SK-N-SH (cell line): ENCODE results near the gene LYPD8. TPM values are rescaled to one million over a fixed set of nuclear protein-coding genes. Genes with fewer than 3 reads are reported as not detected.

Source experiments
- CTCF ChIA-PET: fragments of 300-600, 350-600 bp; formaldehyde crosslinking; extraction: SDS; loops from one replicate; lab custom pipeline; 2021; lab: Yijun Ruan, JAX
- POLR2A ChIA-PET: fragments of 350-600 bp; sonication (Branson Sonifier 250); formaldehyde crosslinking; extraction: SDS; loops from one replicate; lab custom pipeline; 2020; ENCODE audit warnings: antibody characterized with exemption, inconsistent platforms; lab: Yijun Ruan, JAX
- DNase-seq: peaks from one replicate; pipeline ENCODE4 v3.0.0; 2012
- H2AFZ ChIP-seq: fragments of 200-600 bp; sonication (generic); 2 replicates; pipeline ENCODE4 v1.8.1; 2016; ENCODE audit warnings: antibody characterized with exemption, mild to moderate bottlenecking, low read depth
- H3F3A ChIP-seq: fragments of 200-600 bp; sonication (generic); replicated peaks from 2 replicates; pipeline ENCODE3; 2016; ENCODE audit warnings: antibody characterized with exemption, mild to moderate bottlenecking; ENCODE audit not compliant: insufficient read depth
- H3K27ac ChIP-seq, 2 experiments: fragments of 200-500 bp in 1 of 2; fragments of 200-600 bp in 1 of 2; sonication (Bioruptor generic) in 1 of 2; sonication (generic), shearing (Covaris generic) in 1 of 2; 2 replicates each; pipeline versions ENCODE4 v1.5.1 to v1.6.1; 2014 to 2016; ENCODE audit warnings: low read depth in 2 of 2, inconsistent platforms in 1 of 2, low read length in 1 of 2, mild to moderate bottlenecking in 1 of 2, mixed read lengths in 1 of 2
- H3K27me3 ChIP-seq: fragments of 200-600 bp; sonication (generic), shearing (Covaris generic); 2 replicates; pipeline ENCODE4 v1.6.1; 2016; ENCODE audit warnings: mixed run types; ENCODE audit not compliant: insufficient read depth
- H3K36me3 ChIP-seq, 2 experiments: fragments of 200-500 bp in 1 of 2; fragments of 200-600 bp in 1 of 2; sonication (Bioruptor generic) in 1 of 2; sonication (generic) in 1 of 2; replicated peaks in 1 of 2; 2 replicates each; pipeline versions ENCODE3 to v1.5.1; 2014 to 2016; ENCODE audit warnings: low read length in 1 of 2, mild to moderate bottlenecking in 1 of 2; ENCODE audit not compliant: insufficient read depth in 2 of 2, control insufficient read depth in 1 of 2
- H3K4me1 ChIP-seq, 2 experiments: fragments of 200-500 bp in 1 of 2; fragments of 200-600 bp in 1 of 2; sonication (Bioruptor generic) in 1 of 2; sonication (generic), shearing (Covaris generic) in 1 of 2; 2 replicates each; pipeline versions ENCODE4 v1.5.1 to v1.6.1; 2014 to 2016; ENCODE audit warnings: low read depth in 1 of 2, low read length in 1 of 2, mixed run types in 1 of 2; ENCODE audit not compliant: insufficient read depth in 2 of 2, control insufficient read depth in 1 of 2
- H3K4me2 ChIP-seq: fragments of 200-600 bp; sonication (generic), shearing (Covaris generic); 2 replicates; pipeline ENCODE4 v1.6.1; 2017; ENCODE audit warnings: mixed run types
- H3K4me3 ChIP-seq, 2 experiments: fragments of 200-500 bp in 1 of 2; fragments of 200-600 bp in 1 of 2; sonication (Bioruptor generic) in 1 of 2; sonication (generic), shearing (Covaris generic) in 1 of 2; 2 replicates each; pipeline versions ENCODE4 v1.5.1 to v1.8.1; 2014 to 2016; ENCODE audit warnings: low read depth in 2 of 2, inconsistent platforms in 1 of 2, low read length in 1 of 2, mild to moderate bottlenecking in 1 of 2, mixed read lengths in 1 of 2, moderate library complexity in 1 of 2
- H3K79me2 ChIP-seq: fragments of 200-600 bp; sonication (generic); 2 replicates; pipeline ENCODE4 v1.8.1; 2017; ENCODE audit warnings: mild to moderate bottlenecking; ENCODE audit not compliant: insufficient read depth
- H3K9ac ChIP-seq: fragments of 200-600 bp; sonication (generic); 2 replicates; pipeline ENCODE4 v1.6.1; 2017; ENCODE audit warnings: mixed run types
- H3K9me2 ChIP-seq: fragments of 200-600 bp; sonication (generic); 2 replicates; pipeline ENCODE4 v1.6.1; 2017; ENCODE audit warnings: mixed run types
- H3K9me3 ChIP-seq: fragments of 200-600 bp; sonication (generic); 2 replicates; pipeline ENCODE4 v1.6.1; 2017; ENCODE audit warnings: mixed run types, mild to moderate bottlenecking, moderate library complexity
- H4K20me1 ChIP-seq: fragments of 200-600 bp; sonication (generic); 2 replicates; pipeline ENCODE4 v1.6.1; 2017; ENCODE audit warnings: mild to moderate bottlenecking, mixed run types; ENCODE audit not compliant: insufficient read depth
- CHD2 ChIP-seq: fragments of 150-350 bp; IDR thresholded peaks from 2 replicates; pipeline ENCODE4 v1.6.1; 2018; ENCODE audit warnings: low read length; ENCODE audit not compliant: partially characterized antibody
- CTCF ChIP-seq: fragments of 200-600 bp; sonication (generic); IDR thresholded peaks from 2 replicates; pipeline ENCODE4 v1.6.1; 2017; ENCODE audit warnings: antibody characterized with exemption, mild to moderate bottlenecking, moderate library complexity
- ELF1 ChIP-seq: IDR thresholded peaks from 2 replicates; pipeline ENCODE4 v1.4.0; 2012
- FOXM1 ChIP-seq: IDR thresholded peaks from 2 replicates; pipeline ENCODE4 v1.4.0; 2012; ENCODE audit warnings: low read depth, mild to moderate bottlenecking
- MEF2A ChIP-seq: IDR thresholded peaks from 2 replicates; pipeline ENCODE4 v1.4.0; 2012; ENCODE audit warnings: low read depth, borderline replicate concordance
- NFIC ChIP-seq: IDR thresholded peaks from 2 replicates; pipeline ENCODE4 v1.4.0; 2012; ENCODE audit warnings: borderline replicate concordance
- NRF1 ChIP-seq: IDR thresholded peaks from 2 replicates; pipeline ENCODE4 v1.6.1; 2012; ENCODE audit warnings: low read depth, mild to moderate bottlenecking, low read length
- RXRA ChIP-seq: IDR thresholded peaks from 2 replicates; pipeline ENCODE4 v1.4.0; 2012; ENCODE audit warnings: low read depth, mild to moderate bottlenecking, borderline replicate concordance
- SIN3A ChIP-seq: IDR thresholded peaks from 2 replicates; pipeline ENCODE4 v1.6.1; 2012; ENCODE audit warnings: low read depth, mild to moderate bottlenecking, low read length, moderate library complexity, borderline replicate concordance
- SMC3 ChIP-seq: IDR thresholded peaks from 2 replicates; pipeline ENCODE4 v1.6.1; 2012; ENCODE audit warnings: low read depth, low read length, improper control_type of control experiment
- TAF1 ChIP-seq: IDR thresholded peaks from 2 replicates; pipeline ENCODE4 v1.6.1; 2012; ENCODE audit warnings: low read depth, mild to moderate bottlenecking, low read length, moderate library complexity, borderline replicate concordance
- TCF12 ChIP-seq: IDR thresholded peaks from 2 replicates; pipeline ENCODE4 v1.4.0; 2012
- USF2 ChIP-seq: fragments of 150-350 bp; IDR thresholded peaks from 2 replicates; pipeline ENCODE4 v1.6.1; 2017; ENCODE audit warnings: antibody characterized with exemption, low read length, low read depth, borderline replicate concordance
- WGBS: methylation state at CpG from one replicate; pipeline ENCODE4 v1.1.6; 2017; ENCODE audit warnings: low lambda C conversion rate; 5-methylcytosine and 5-hydroxymethylcytosine counted together
- polyA plus RNA-seq, 3 experiments: library from polyadenylated mRNA; depleted of rRNA; stranded (reverse); fragments of >200 nt; gene quantifications; 2 replicates each; pipeline ENCODE4 v1.2.3, GENCODE V29; 2012
- TF ChIP-seq, protein P1 (sequence below): fragments of 150-350 bp; IDR thresholded peaks from 2 replicates; pipeline ENCODE4 v1.6.1; 2016; ENCODE audit warnings: mild to moderate bottlenecking, low read depth, low read length

LYPD8 gene
- polyA plus RNA-seq, 1 of the 3 experiments (the other 2 are of a cell fraction): 1.5 TPM

DNA sequence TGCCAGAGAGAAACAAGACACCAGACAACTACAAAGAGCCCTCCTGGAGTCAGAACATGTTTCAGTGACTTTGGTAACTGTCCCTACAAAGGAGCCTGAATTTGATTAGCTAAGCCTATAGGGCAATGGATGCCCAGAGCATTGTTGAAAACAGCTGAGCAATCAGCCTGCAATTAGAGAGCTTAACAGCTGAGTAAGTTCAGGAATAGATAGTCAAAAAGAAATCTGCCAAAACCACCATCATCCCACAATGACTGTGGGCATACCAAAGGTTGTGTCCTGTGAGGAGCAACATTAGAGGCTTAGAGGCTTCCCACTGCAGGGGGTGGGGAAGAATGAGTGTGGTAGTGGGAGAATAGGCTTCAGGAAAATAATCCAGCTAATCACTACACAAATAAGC, 38.0 kb upstream of the LYPD8 start (continued):
- TF ChIP-seq NRF1 (no peak), CTCF (no peak), ELF1 (no peak), RXRA (no peak), SIN3A (no peak), TCF12 (no peak), TAF1 (no peak), CHD2 (no peak), MEF2A (no peak)

DNA sequence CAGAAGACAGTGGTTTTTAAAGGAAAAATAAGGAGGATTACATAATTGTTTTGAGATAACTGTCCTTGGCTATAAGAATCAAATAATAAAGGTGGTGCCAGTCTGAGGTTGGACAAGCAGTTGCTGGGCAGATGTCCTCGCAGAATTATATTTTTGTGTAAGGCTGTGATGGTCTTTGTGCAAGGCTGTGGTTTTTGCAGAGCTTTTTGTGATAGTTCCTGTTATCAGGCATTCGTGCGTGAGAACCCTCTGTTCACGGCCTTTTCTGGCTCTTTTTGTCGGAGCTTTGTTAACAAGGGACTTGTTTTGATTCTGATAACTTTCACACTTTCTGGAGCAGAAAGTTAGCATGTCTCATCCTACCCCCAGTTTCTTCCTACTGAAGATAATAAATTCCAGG, 36.8 kb upstream of the LYPD8 start:
- Histone ChIP-seq H4K20me1 (no peaks in the 10 kb centered on the region), H3F3A (no peaks in the 10 kb centered on the region), H3K79me2 (no peaks in the 10 kb centered on the region), H3K4me3 (no peak overlapping the region), H3K9ac (no peak overlapping the region), H2AFZ (no peak overlapping the region), H3K9me3 (no peaks in the 10 kb centered on the region), H3K4me1 (no peaks in the 10 kb centered on the region), H3K4me2 (no peak overlapping the region), H3K36me3 (no peaks in the 10 kb centered on the region), H3K27ac (no peak overlapping the region), H3K27me3 (peaks cover 9% of the 10 kb centered on the region; the same call in 1 of the 2 replicates), H3K9me2 (no peaks in the 10 kb centered on the region)
- 43% methylated on average over 5 of the region's 5 CpGs for WGBS
- ChIA-PET POLR2A (no interaction called here), CTCF (no interaction called here)
- no peak for DNase-seq
- TF ChIP-seq CHD2: no peak
- TF ChIP-seq, protein P1, sequence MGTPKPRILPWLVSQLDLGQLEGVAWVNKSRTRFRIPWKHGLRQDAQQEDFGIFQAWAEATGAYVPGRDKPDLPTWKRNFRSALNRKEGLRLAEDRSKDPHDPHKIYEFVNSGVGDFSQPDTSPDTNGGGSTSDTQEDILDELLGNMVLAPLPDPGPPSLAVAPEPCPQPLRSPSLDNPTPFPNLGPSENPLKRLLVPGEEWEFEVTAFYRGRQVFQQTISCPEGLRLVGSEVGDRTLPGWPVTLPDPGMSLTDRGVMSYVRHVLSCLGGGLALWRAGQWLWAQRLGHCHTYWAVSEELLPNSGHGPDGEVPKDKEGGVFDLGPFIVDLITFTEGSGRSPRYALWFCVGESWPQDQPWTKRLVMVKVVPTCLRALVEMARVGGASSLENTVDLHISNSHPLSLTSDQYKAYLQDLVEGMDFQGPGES: no peak

- H4K20me1 ChIP-seq: no peaks in the 10 kb centered on the region
- H3K79me2 ChIP-seq: no peaks in the 10 kb centered on the region
- no peaks in the 10 kb centered on the region for H3F3A ChIP-seq
- POLR2A ChIA-PET: no interaction called here
- H3K36me3 ChIP-seq: no peaks in the 10 kb centered on the region
- peaks cover 9% of the 10 kb centered on the region; the same call in 1 of the 2 replicates for H3K27me3 ChIP-seq
- H3K9me3 ChIP-seq: no peaks in the 10 kb centered on the region
- 12% methylated on average over 4 of the region's 4 CpGs for WGBS
- no peak overlapping the region for H2AFZ ChIP-seq
- H3K9me2 ChIP-seq: no peaks in the 10 kb centered on the region
- CTCF ChIA-PET: interaction anchor here (1.4 kb wide), 1 partner anchor 16 kb away, joined by 8 read pairs; no protein-coding TSS in a partner anchor
- H3K4me2 ChIP-seq: no peak overlapping the region
- no peak overlapping the region for H3K4me3 ChIP-seq
- DNase-seq: no peak
- no peak overlapping the region for H3K27ac ChIP-seq
- TF ChIP-seq USF2 (no peak), SIN3A (no peak), RXRA (no peak), CHD2 (no peak), SMC3 (no peak), FOXM1 (no peak), NFIC (no peak)
- H3K4me1 ChIP-seq: no peaks in the 10 kb centered on the region
- H3K9ac ChIP-seq: no peak overlapping the region
Measured at GRCh38 chr1:248791010-248791409, 35.5 kb upstream of the LYPD8 start.
